H9 (cell line): ENCODE results near the gene TMPRSS6. TPM values are rescaled to one million over a fixed set of nuclear protein-coding genes. Genes with fewer than 3 reads are reported as not detected.

ENCODE experiments used
- DNase-seq: peaks from one replicate; pipeline ENCODE4 v3.0.0-alpha.2; 2017
- H2AFZ ChIP-seq: one replicate; pipeline ENCODE4 v1.6.1; 2013; ENCODE audit warnings: mild to moderate bottlenecking, low read length, control low read depth, moderate library complexity
- H2AK5ac ChIP-seq: 2 replicates; pipeline ENCODE4 v1.6.1; 2013; ENCODE audit warnings: low read length, control low read depth, mixed read lengths; ENCODE audit not compliant: insufficient read length
- H2BK120ac ChIP-seq: one replicate; pipeline ENCODE4 v1.6.1; 2013; ENCODE audit warnings: low read depth, mild to moderate bottlenecking, low read length, control low read depth, inconsistent platforms; ENCODE audit not compliant: poor library complexity, severe bottlenecking
- H2BK12ac ChIP-seq: 2 replicates; pipeline ENCODE4 v1.6.1; 2013; ENCODE audit warnings: low read length, control low read depth, mixed read lengths, low read depth; ENCODE audit not compliant: insufficient read length
- H2BK15ac ChIP-seq: 2 replicates; pipeline ENCODE4 v1.6.1; 2013; ENCODE audit warnings: low read depth, low read length, control low read depth
- H2BK20ac ChIP-seq: one replicate; pipeline ENCODE4 v1.6.1; 2013; ENCODE audit warnings: low read depth, mild to moderate bottlenecking, low read length, control low read depth, inconsistent platforms; ENCODE audit not compliant: poor library complexity, severe bottlenecking
- H2BK5ac ChIP-seq: 2 replicates; pipeline ENCODE4 v1.6.1; 2013; ENCODE audit warnings: low read length, control low read depth, mixed read lengths; ENCODE audit not compliant: insufficient read length
- H3K14ac ChIP-seq: 2 replicates; pipeline ENCODE4 v1.6.1; 2013; ENCODE audit warnings: low read length, control low read depth; ENCODE audit not compliant: insufficient read depth
- H3K18ac ChIP-seq: 2 replicates; pipeline ENCODE4 v1.6.1; 2013; ENCODE audit warnings: low read depth, mild to moderate bottlenecking, mixed read lengths, low read length, control low read depth; ENCODE audit not compliant: insufficient read length
- H3K23ac ChIP-seq: 2 replicates; pipeline ENCODE4 v1.6.1; 2013; ENCODE audit warnings: low read length, control low read depth, mixed read lengths, low read depth; ENCODE audit not compliant: insufficient read length
- H3K23me2 ChIP-seq: 2 replicates; pipeline ENCODE4 v1.6.1; 2013; ENCODE audit warnings: low read depth, mild to moderate bottlenecking, mixed read lengths, low read length, control low read depth; ENCODE audit not compliant: insufficient read length, poor library complexity, severe bottlenecking
- H3K27ac ChIP-seq: 2 replicates; pipeline ENCODE4 v1.5.1; 2013; ENCODE audit warnings: low read length, control low read depth, mixed read lengths, low read depth; ENCODE audit not compliant: insufficient read length
- H3K27me3 ChIP-seq: 2 replicates; pipeline ENCODE4 v1.6.1; 2013; ENCODE audit warnings: low read length, control low read depth, inconsistent platforms; ENCODE audit not compliant: insufficient read depth
- H3K4ac ChIP-seq: 2 replicates; pipeline ENCODE4 v1.6.1; 2013; ENCODE audit warnings: low read depth, mild to moderate bottlenecking, control low read depth, inconsistent platforms, low read length, moderate library complexity
- H3K4me1 ChIP-seq: 2 replicates; pipeline ENCODE4 v1.6.1; 2013; ENCODE audit warnings: low read length, control low read depth, inconsistent platforms; ENCODE audit not compliant: insufficient read depth
- H3K4me2 ChIP-seq: 2 replicates; pipeline ENCODE4 v1.6.1; 2013; ENCODE audit warnings: low read length, control low read depth, mixed read lengths; ENCODE audit not compliant: insufficient read length, insufficient read depth
- H3K56ac ChIP-seq: 2 replicates; pipeline ENCODE4 v1.6.1; 2013; ENCODE audit warnings: low read depth, mild to moderate bottlenecking, mixed read lengths, low read length, control low read depth; ENCODE audit not compliant: insufficient read length
- H3K79me1 ChIP-seq: 2 replicates; pipeline ENCODE4 v1.6.1; 2013; ENCODE audit warnings: low read depth, mild to moderate bottlenecking, moderate library complexity, low read length, control low read depth, inconsistent platforms; ENCODE audit not compliant: insufficient read depth, poor library complexity, severe bottlenecking
- H3K79me2 ChIP-seq: 2 replicates; pipeline ENCODE4 v1.6.1; 2013; ENCODE audit warnings: low read length, control low read depth, inconsistent platforms; ENCODE audit not compliant: insufficient read depth
- H3K9ac ChIP-seq: 2 replicates; pipeline ENCODE4 v1.6.1; 2013; ENCODE audit warnings: low read length, control low read depth, mixed read lengths; ENCODE audit not compliant: insufficient read length; ENCODE audit errors: extremely low read depth
- H3K9me3 ChIP-seq: one replicate; pipeline ENCODE4 v1.6.1; 2013; ENCODE audit warnings: low read depth, low read length, inconsistent platforms; ENCODE audit not compliant: control insufficient read depth
- H3T11ph ChIP-seq: one replicate; pipeline ENCODE4 v1.6.1; 2013; ENCODE audit warnings: mild to moderate bottlenecking, low read length, control low read depth, inconsistent platforms
- H4K20me1 ChIP-seq: one replicate; pipeline ENCODE4 v1.6.1; 2013; ENCODE audit not compliant: control insufficient read depth, insufficient read length, insufficient read depth
- H4K5ac ChIP-seq: 2 replicates; pipeline ENCODE4 v1.6.1; 2013; ENCODE audit warnings: low read depth, mild to moderate bottlenecking, mixed read lengths, low read length, control low read depth; ENCODE audit not compliant: insufficient read length
- H4K8ac ChIP-seq: replicated peaks from 2 replicates; pipeline ENCODE4 v1.6.1; 2013; ENCODE audit warnings: low read length, control low read depth, mixed read lengths, low read depth; ENCODE audit not compliant: insufficient read length
- H4K91ac ChIP-seq: 2 replicates; pipeline ENCODE4 v1.6.1; 2013; ENCODE audit warnings: low read depth, mild to moderate bottlenecking, moderate library complexity, mixed read lengths, low read length, control low read depth; ENCODE audit not compliant: insufficient read length
- H3K27ac Mint-ChIP-seq, 3 experiments: 2 replicates in 2 of 3; 3 replicates in 1 of 3; pipeline ENCODE4 v1.8.0; 2020 to 2021; ENCODE audit warnings: mixed read lengths in 3 of 3, mild to moderate bottlenecking in 1 of 3, moderate library complexity in 1 of 3
- H3K27me3 Mint-ChIP-seq: 2 replicates; pipeline ENCODE4 v1.8.0; 2021; ENCODE audit warnings: low read depth, mild to moderate bottlenecking, moderate library complexity, mixed read lengths
- H3K36me3 Mint-ChIP-seq, 3 experiments: 2 replicates in 2 of 3; 3 replicates in 1 of 3; pipeline ENCODE4 v1.8.0; 2020 to 2021; ENCODE audit warnings: low read depth in 3 of 3, mixed read lengths in 3 of 3; ENCODE audit not compliant: insufficient read depth in 1 of 3
- H3K4me1 Mint-ChIP-seq, 2 experiments: 2 replicates each; pipeline ENCODE4 v1.8.0; 2020; ENCODE audit warnings: mixed read lengths in 2 of 2
- H3K4me3 Mint-ChIP-seq, 2 experiments: 2 replicates in 1 of 2; 3 replicates in 1 of 2; pipeline ENCODE4 v1.8.0; 2020 to 2021; ENCODE audit warnings: mild to moderate bottlenecking in 2 of 2, mixed read lengths in 2 of 2, moderate library complexity in 1 of 2
- H3K9me3 Mint-ChIP-seq, 2 experiments: 2 replicates in 1 of 2; 3 replicates in 1 of 2; pipeline ENCODE4 v1.8.0; 2020; ENCODE audit warnings: mild to moderate bottlenecking in 2 of 2, mixed read lengths in 2 of 2, moderate library complexity in 1 of 2
- WGBS: extraction: QIAGEN DNeasy Blood & Tissue Kit; methylation state at CpG from one replicate; pipeline ENCODE4 v1.1.7; 2013; ENCODE audit warnings: missing lambda C conversion rate, low lambda C conversion rate, mixed read lengths; ENCODE audit not compliant: insufficient read length; ENCODE audit errors: extremely low coverage; 5-methylcytosine and 5-hydroxymethylcytosine counted together
- total RNA-seq: library from RNA; stranded (reverse); gene quantifications from 2 replicates; pipeline ENCODE4 v1.2.1, GENCODE V29; 2021
- TF ChIP-seq, protein P1 (sequence below): fragments of 200-600 bp; sonication (generic); conservative IDR thresholded peaks from 3 replicates; pipeline ENCODE4 v1.8.0; 2021; ENCODE audit warnings: antibody characterized with exemption, mild to moderate bottlenecking

The TMPRSS6 gene
- total RNA-seq, 1 experiment from 2014 or later: not detected

DNA sequence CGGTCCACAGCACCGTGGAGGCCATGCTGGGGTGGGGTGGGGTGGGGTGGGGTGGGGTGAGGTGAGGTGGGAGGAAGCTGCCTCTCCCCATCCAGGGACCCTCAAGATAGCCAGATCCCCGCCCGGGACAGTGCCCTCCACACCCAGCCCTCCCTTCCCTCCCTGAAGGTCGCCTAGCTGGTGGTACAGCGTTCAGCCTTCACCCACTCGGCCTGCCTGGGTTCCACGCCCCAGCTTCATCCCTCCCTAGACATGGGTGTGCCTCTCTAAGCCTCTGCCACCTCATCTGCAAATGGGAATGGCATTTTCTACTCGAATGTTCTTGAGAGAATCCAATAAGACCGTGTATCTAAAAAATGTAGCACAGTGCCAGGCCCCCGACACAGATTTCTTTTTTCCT is 40.2 kb downstream of the TMPRSS6 start:
- peaks cover 2% of the 10 kb centered on the region for H4K20me1 ChIP-seq
- no peaks in the 10 kb centered on the region for H3K79me2 ChIP-seq
- no peak overlapping the region for H4K8ac ChIP-seq
- no peak overlapping the region for H3K56ac ChIP-seq
- no peak overlapping the region for H4K5ac ChIP-seq
- peaks cover 2 to 6% (median 4%) of the 10 kb centered on the region in 3 experiments; a peak in 5 of 7 replicates for H3K36me3 Mint-ChIP-seq
- no peak overlapping the region for H2BK15ac ChIP-seq
- H3K79me1 ChIP-seq: no peaks in the 10 kb centered on the region
- H3K18ac ChIP-seq: no peak overlapping the region
- H3K4me1 Mint-ChIP-seq: no peaks in the 10 kb centered on the region
- no peak overlapping the region for H3T11ph ChIP-seq
- no peak overlapping the region for H3K14ac ChIP-seq
- H3K23me2 ChIP-seq: peaks cover 3% of the 10 kb centered on the region
- peak overlapping the region; percentile 38 for H3K4me2 ChIP-seq
- no peak overlapping the region for H3K4ac ChIP-seq
- TF ChIP-seq, protein P1, sequence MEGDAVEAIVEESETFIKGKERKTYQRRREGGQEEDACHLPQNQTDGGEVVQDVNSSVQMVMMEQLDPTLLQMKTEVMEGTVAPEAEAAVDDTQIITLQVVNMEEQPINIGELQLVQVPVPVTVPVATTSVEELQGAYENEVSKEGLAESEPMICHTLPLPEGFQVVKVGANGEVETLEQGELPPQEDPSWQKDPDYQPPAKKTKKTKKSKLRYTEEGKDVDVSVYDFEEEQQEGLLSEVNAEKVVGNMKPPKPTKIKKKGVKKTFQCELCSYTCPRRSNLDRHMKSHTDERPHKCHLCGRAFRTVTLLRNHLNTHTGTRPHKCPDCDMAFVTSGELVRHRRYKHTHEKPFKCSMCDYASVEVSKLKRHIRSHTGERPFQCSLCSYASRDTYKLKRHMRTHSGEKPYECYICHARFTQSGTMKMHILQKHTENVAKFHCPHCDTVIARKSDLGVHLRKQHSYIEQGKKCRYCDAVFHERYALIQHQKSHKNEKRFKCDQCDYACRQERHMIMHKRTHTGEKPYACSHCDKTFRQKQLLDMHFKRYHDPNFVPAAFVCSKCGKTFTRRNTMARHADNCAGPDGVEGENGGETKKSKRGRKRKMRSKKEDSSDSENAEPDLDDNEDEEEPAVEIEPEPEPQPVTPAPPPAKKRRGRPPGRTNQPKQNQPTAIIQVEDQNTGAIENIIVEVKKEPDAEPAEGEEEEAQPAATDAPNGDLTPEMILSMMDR: no peak
- H3K9me3 ChIP-seq: no peaks in the 10 kb centered on the region
- no peak overlapping the region for H4K91ac ChIP-seq
- no peak for DNase-seq
- H3K23ac ChIP-seq: no peak overlapping the region
- no peak overlapping the region; a peak in 1 of 7 replicates for H3K27ac Mint-ChIP-seq
- H3K4me3 Mint-ChIP-seq: peak overlapping the region in 1 of 2 experiments; percentile 9; a peak in 1 of 5 replicates
- no peak overlapping the region for H3K27ac ChIP-seq
- no peak overlapping the region for H2BK20ac ChIP-seq
- H3K9ac ChIP-seq: no peak overlapping the region
- no peak overlapping the region for H2AFZ ChIP-seq
- H2BK5ac ChIP-seq: no peak overlapping the region
- H2AK5ac ChIP-seq: no peak overlapping the region
- H3K27me3 Mint-ChIP-seq: peaks cover 42% of the 10 kb centered on the region
- peaks cover 16% of the 10 kb centered on the region for H3K27me3 ChIP-seq
- H2BK12ac ChIP-seq: no peak overlapping the region
- no CpG with 5 or more reads among the region's 11 CpGs for WGBS
- H3K4me1 ChIP-seq: no peaks in the 10 kb centered on the region
- H3K9me3 Mint-ChIP-seq: no peaks in the 10 kb centered on the region; a peak in 1 of 5 replicates
- no peak overlapping the region for H2BK120ac ChIP-seq
